Endodermal cell (in vitro differentiated cells): Measurements from ENCODE around the gene CLSTN1. TPM values are rescaled to one million over a fixed set of nuclear protein-coding genes. Genes with fewer than 3 reads are reported as not detected.

Experiments used
- DNase-seq: peaks from one replicate; pipeline ENCODE4 v3.0.0-alpha.2; 2017
- H3K27ac ChIP-seq: 2 replicates; pipeline ENCODE4 v1.5.1; 2013; ENCODE audit warnings: mild to moderate bottlenecking, low read depth, low read length, moderate library complexity
- H3K27me3 ChIP-seq: 2 replicates; pipeline ENCODE4 v1.6.1; 2013; ENCODE audit warnings: mild to moderate bottlenecking, low read length, moderate library complexity; ENCODE audit not compliant: insufficient read depth, control insufficient read depth, poor library complexity, severe bottlenecking
- H3K36me3 ChIP-seq: 2 replicates; pipeline ENCODE4 v1.7.0; 2013; ENCODE audit warnings: mild to moderate bottlenecking, low read length, moderate library complexity; ENCODE audit not compliant: control insufficient read depth, insufficient read depth
- H3K4me1 ChIP-seq: one replicate; pipeline ENCODE4 v1.7.0; 2013; ENCODE audit warnings: low read length; ENCODE audit not compliant: control insufficient read depth, insufficient read depth
- H3K4me3 ChIP-seq: 2 replicates; pipeline ENCODE4 v1.5.1; 2013; ENCODE audit warnings: mild to moderate bottlenecking, low read length, moderate library complexity
- H3K9ac ChIP-seq: 2 replicates; pipeline ENCODE4 v1.6.1; 2013; ENCODE audit warnings: mild to moderate bottlenecking, low read length, moderate library complexity; ENCODE audit not compliant: poor library complexity, severe bottlenecking; ENCODE audit errors: extremely low read depth
- H3K9me3 ChIP-seq: 2 replicates; pipeline ENCODE4 v1.6.1; 2013; ENCODE audit warnings: mild to moderate bottlenecking, low read length, moderate library complexity; ENCODE audit not compliant: control insufficient read depth
- H3K27ac Mint-ChIP-seq: 2 replicates; pipeline ENCODE4 v1.8.0; 2020; ENCODE audit warnings: mixed read lengths
- H3K27me3 Mint-ChIP-seq: 2 replicates; pipeline ENCODE4 v1.8.0; 2021; ENCODE audit warnings: mild to moderate bottlenecking, mixed read lengths; ENCODE audit not compliant: insufficient read depth
- H3K36me3 Mint-ChIP-seq: 2 replicates; pipeline ENCODE4 v1.8.0; 2020; ENCODE audit warnings: low read depth, mixed read lengths
- H3K4me1 Mint-ChIP-seq: 2 replicates; pipeline ENCODE4 v1.8.0; 2020; ENCODE audit warnings: mixed read lengths
- H3K4me3 Mint-ChIP-seq: 2 replicates; pipeline ENCODE4 v1.8.0; 2020; ENCODE audit warnings: mild to moderate bottlenecking, moderate library complexity, mixed read lengths
- H3K9me3 Mint-ChIP-seq: 2 replicates; pipeline ENCODE4 v1.8.0; 2020; ENCODE audit warnings: mild to moderate bottlenecking, mixed read lengths
- CTCF ChIP-seq: fragments of 200-600 bp; sonication (generic); conservative IDR thresholded peaks from 2 replicates; pipeline ENCODE4 v1.5.0; 2021; ENCODE audit warnings: antibody characterized with exemption, mild to moderate bottlenecking
- WGBS, 2 experiments: methylation state at CpG; one replicate each; pipeline versions ENCODE4 v1.1.5 to v1.1.7; 2013; ENCODE audit warnings: missing lambda C conversion rate in 2 of 2, mixed read lengths in 1 of 2; ENCODE audit not compliant: insufficient coverage in 1 of 2, insufficient read length in 1 of 2; 5-methylcytosine and 5-hydroxymethylcytosine counted together
- total RNA-seq, 2 donors: library from RNA; stranded (reverse); fragmentation: NEBNext Ultra II Directional in 1 of 2; extraction: Animal tissue kit (Norgen Biotek cat#: 25700) in 1 of 2; gene quantifications; 2 replicates in 1 of 2; 3 replicates in 1 of 2; pipeline ENCODE4 v1.2.1, GENCODE V29; 2021

CLSTN1 gene
- total RNA-seq, 2 donors from 2014 or later = 96.6 to 116 TPM

DNA sequence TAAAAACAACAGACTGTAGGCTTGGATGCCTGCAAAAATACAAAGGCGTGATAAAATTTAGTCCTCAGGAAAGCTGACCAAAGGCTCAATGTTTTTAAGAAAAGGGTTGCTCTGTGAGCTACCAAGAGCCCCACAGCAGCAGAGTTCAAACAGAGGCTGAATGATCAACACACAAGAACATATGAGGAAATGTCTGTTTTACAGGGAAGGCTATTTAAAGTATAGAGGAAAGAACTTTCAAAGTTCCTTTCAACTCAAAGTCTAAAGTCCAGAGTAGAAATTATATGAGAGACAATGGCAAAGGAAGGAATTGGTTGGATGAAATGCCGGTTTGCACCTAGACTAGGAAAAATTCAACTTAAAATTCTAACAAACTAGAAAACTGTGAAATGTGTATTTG is 8.6 kb downstream of the CLSTN1 start:
- no peak for TF ChIP-seq CTCF
- 82 to 98% methylated on average over 1 to 2 of the region's 2 CpGs for WGBS, 2 experiments
- Mint-ChIP-seq H3K9me3 (no peaks in the 10 kb centered on the region), H3K27me3 (no peaks in the 10 kb centered on the region), H3K27ac (peak overlapping the region; percentile 69), H3K4me1 (peaks cover 11% of the 10 kb centered on the region), H3K4me3 (no peak overlapping the region), H3K36me3 (peaks cover 2% of the 10 kb centered on the region)
- H3K36me3 ChIP-seq = no peaks in the 10 kb centered on the region
- H3K27me3 ChIP-seq = no peaks in the 10 kb centered on the region
- no peak overlapping the region for H3K27ac ChIP-seq
- DNase-seq = no peak
- H3K9ac ChIP-seq = no peak overlapping the region
- H3K9me3 ChIP-seq = no peaks in the 10 kb centered on the region
- no peaks in the 10 kb centered on the region for H3K4me1 ChIP-seq
- no peak overlapping the region for H3K4me3 ChIP-seq

GRCh38 chr1:9814619-9815018 is 9.1 kb downstream of the CLSTN1 start:
- Histone ChIP-seq H3K4me1 (no peaks in the 10 kb centered on the region), H3K27ac (no peak overlapping the region), H3K4me3 (no peak overlapping the region), H3K27me3 (no peaks in the 10 kb centered on the region), H3K36me3 (no peaks in the 10 kb centered on the region), H3K9ac (no peak overlapping the region), H3K9me3 (no peaks in the 10 kb centered on the region)
- no peak overlapping the region for H3K4me3 Mint-ChIP-seq
- WGBS, 2 experiments = 91 to 95% methylated on average over 5 to 6 of the region's 6 CpGs
- H3K36me3 Mint-ChIP-seq = peaks cover 2% of the 10 kb centered on the region
- peaks cover 6% of the 10 kb centered on the region for H3K4me1 Mint-ChIP-seq
- no peaks in the 10 kb centered on the region for H3K9me3 Mint-ChIP-seq
- no peak for TF ChIP-seq CTCF
- H3K27me3 Mint-ChIP-seq = no peaks in the 10 kb centered on the region
- H3K27ac Mint-ChIP-seq = peak overlapping the region; percentile 69
- DNase-seq = no peak

- TF ChIP-seq CTCF = no peak
- no peak overlapping the region for H3K4me3 Mint-ChIP-seq
- WGBS, 2 experiments = 89 to 98% methylated on average over 4 to 6 of the region's 6 CpGs
- Histone ChIP-seq H3K27ac (no peak overlapping the region), H3K9me3 (no peaks in the 10 kb centered on the region), H3K4me3 (no peak overlapping the region), H3K27me3 (no peaks in the 10 kb centered on the region), H3K4me1 (no peaks in the 10 kb centered on the region), H3K36me3 (no peaks in the 10 kb centered on the region), H3K9ac (no peak overlapping the region)
- peak overlapping the region; percentile 60 for H3K27ac Mint-ChIP-seq
- H3K9me3 Mint-ChIP-seq = no peaks in the 10 kb centered on the region
- peaks cover 2% of the 10 kb centered on the region for H3K36me3 Mint-ChIP-seq
- peaks cover 11% of the 10 kb centered on the region for H3K4me1 Mint-ChIP-seq
- no peaks in the 10 kb centered on the region for H3K27me3 Mint-ChIP-seq
- no peak for DNase-seq
Observed at GRCh38 chr1:9811239-9811966, 12.4 kb downstream of the CLSTN1 start.
